Stimulated activated CD4-positive, alpha-beta T cell treated with anti-CD3 and anti-CD28 coated beads, Interleukin-1b, Interleukin-23, amount 100 ng/mL, for 4 hours (primary cell): ENCODE results near the gene MAGI2.

Source experiments
- DNase-seq, 2 donors: peaks; one replicate each; pipeline ENCODE4 v3.0.0-alpha.2; 2020; ENCODE audit warnings: low read depth in 2 of 2

The MAGI2 gene

GRCh38 chr7:79376299-79377025, 77.0 kb downstream of the MAGI2 start:
- DNase-seq, result no peak

- no peak for DNase-seq
Observed at GRCh38 chr7:79361214-79361613, 92.3 kb downstream of the MAGI2 start.

- no peak for DNase-seq
Observed at GRCh38 chr7:79359827-79360226, 93.6 kb downstream of the MAGI2 start.

GRCh38 chr7:79357101-79357500, 96.4 kb downstream of the MAGI2 start:
- DNase-seq, result no peak

- no peak for DNase-seq
Observed at GRCh38 chr7:79353720-79354468, 99.6 kb downstream of the MAGI2 start.

GRCh38 chr7:79352323-79352722, 101.1 kb downstream of the MAGI2 start:
- DNase-seq, result no peak

- no peak for DNase-seq
Observed at GRCh38 chr7:79347351-79347750, 106.1 kb downstream of the MAGI2 start.

GRCh38 chr7:79341902-79342301, 111.6 kb downstream of the MAGI2 start:
- DNase-seq, result no peak

GRCh38 chr7:79340212-79340611, 113.3 kb downstream of the MAGI2 start:
- DNase-seq, result no peak

- no peak for DNase-seq
Observed at GRCh38 chr7:79339208-79339925, 114.1 kb downstream of the MAGI2 start.

- DNase-seq, result no peak
Observed at GRCh38 chr7:79337717-79338116, 115.8 kb downstream of the MAGI2 start.

GRCh38 chr7:79334841-79335240, 118.6 kb downstream of the MAGI2 start:
- DNase-seq, result no peak

GRCh38 chr7:79334334-79334733, 119.1 kb downstream of the MAGI2 start:
- DNase-seq, result no peak

GRCh38 chr7:79332091-79332490, 121.4 kb downstream of the MAGI2 start:
- no peak for DNase-seq

GRCh38 chr7:79329464-79329863, 124.0 kb downstream of the MAGI2 start:
- DNase-seq, result no peak

- no peak for DNase-seq
Observed at GRCh38 chr7:79320741-79321473, 132.6 kb downstream of the MAGI2 start.

GRCh38 chr7:79319369-79319768, 134.1 kb downstream of the MAGI2 start:
- no peak for DNase-seq

- DNase-seq, result no peak
Observed at GRCh38 chr7:79317728-79318127, 135.7 kb downstream of the MAGI2 start.

GRCh38 chr7:79312022-79312421, 141.4 kb downstream of the MAGI2 start:
- no peak for DNase-seq

GRCh38 chr7:79308192-79308591, 145.3 kb downstream of the MAGI2 start:
- no peak for DNase-seq

- DNase-seq, result no peak
Observed at GRCh38 chr7:79307376-79307775, 146.1 kb downstream of the MAGI2 start.

GRCh38 chr7:79304711-79305110, 148.8 kb downstream of the MAGI2 start:
- DNase-seq, result no peak
